NOMO-1 treated with DMSO at 0.1 percent for 48 hours (cell line): Measurements from ENCODE around the gene CACNG4.

ENCODE experiments used
- DNase-seq: peaks from one replicate; lab custom pipeline; 2025; ENCODE audit not compliant: unreplicated experiment; lab: John Stamatoyannopoulos, UW

CACNG4 gene

GRCh38 chr17:66944351-66945146, 20.0 kb upstream of the CACNG4 start:
- no peak for DNase-seq

GRCh38 chr17:66945147-66945835, 19.2 kb upstream of the CACNG4 start:
- DNase-seq, result peak; percentile 53

- no peak for DNase-seq
Observed at GRCh38 chr17:66946251-66946650, 18.3 kb upstream of the CACNG4 start.

- no peak for DNase-seq
Observed at GRCh38 chr17:66947311-66947710, 17.2 kb upstream of the CACNG4 start.

- no peak for DNase-seq
Observed at GRCh38 chr17:66948061-66948750, 16.3 kb upstream of the CACNG4 start.

GRCh38 chr17:66949501-66949900, 15.0 kb upstream of the CACNG4 start:
- no peak for DNase-seq

GRCh38 chr17:66950325-66950724, 14.2 kb upstream of the CACNG4 start:
- DNase-seq, result no peak

- no peak for DNase-seq
Observed at GRCh38 chr17:66950886-66951604, 13.5 kb upstream of the CACNG4 start.

- no peak for DNase-seq
Observed at GRCh38 chr17:66951605-66951953, 12.9 kb upstream of the CACNG4 start.

- DNase-seq, result no peak
Observed at GRCh38 chr17:66952031-66952524, 12.4 kb upstream of the CACNG4 start.

GRCh38 chr17:66952681-66953629, 11.6 kb upstream of the CACNG4 start:
- DNase-seq, result no peak

- no peak for DNase-seq
Observed at GRCh38 chr17:66953630-66954020, 10.9 kb upstream of the CACNG4 start.

GRCh38 chr17:66954632-66955031, 9.9 kb upstream of the CACNG4 start:
- no peak for DNase-seq

GRCh38 chr17:66955821-66956220, 8.7 kb upstream of the CACNG4 start:
- no peak for DNase-seq

GRCh38 chr17:66956941-66957340, 7.6 kb upstream of the CACNG4 start:
- no peak for DNase-seq

GRCh38 chr17:66957343-66957742, 7.2 kb upstream of the CACNG4 start:
- DNase-seq, result no peak

- DNase-seq, result no peak
Observed at GRCh38 chr17:66957951-66958579, 6.4 kb upstream of the CACNG4 start.

GRCh38 chr17:66959641-66960375, 4.7 kb upstream of the CACNG4 start:
- no peak for DNase-seq

- no peak for DNase-seq
Observed at GRCh38 chr17:66960613-66961012, 3.9 kb upstream of the CACNG4 start.
